H1 (cell line): ENCODE results near the gene CCDC183. TPM values are rescaled to one million over a fixed set of nuclear protein-coding genes. Genes with fewer than 3 reads are reported as not detected.

Experiments
- CTCF ChIA-PET: fragments of 300-600 bp; sonication (Branson Sonifier 250); formaldehyde crosslinking; loops from one replicate; lab custom pipeline; 2021; ENCODE audit not compliant: partially characterized antibody; lab: Charles Lee
- POLR2A ChIA-PET: fragments of 300-600 bp; sonication (Branson Sonifier 250); formaldehyde crosslinking; loops from one replicate; lab custom pipeline; 2021; ENCODE audit warnings: inconsistent platforms; ENCODE audit not compliant: partially characterized antibody; lab: Charles Lee
- DNase-seq, 2 experiments: peaks; one replicate each; pipeline versions ENCODE4 v3.0.0 to v3.0.0-alpha.2; 2010 to 2022; ENCODE audit warnings: low spot score in 2 of 2, low read depth in 1 of 2, mixed read lengths in 1 of 2
- FAIRE-seq: peaks from 2 replicates; lab custom pipeline; 2011; peaks lifted over from hg19 to GRCh38; lab: Jason Lieb, UNC
- H2AFZ ChIP-seq: 2 replicates; pipeline ENCODE4 v1.8.1; 2012; ENCODE audit warnings: low read length, inconsistent platforms
- H2AK5ac ChIP-seq: 2 replicates; pipeline ENCODE4 v1.6.1; 2013; ENCODE audit warnings: low read depth, low read length
- H2BK120ac ChIP-seq: replicated peaks from 2 replicates; pipeline ENCODE3; 2013; ENCODE audit warnings: low read depth, low read length, inconsistent platforms
- H2BK12ac ChIP-seq: 2 replicates; pipeline ENCODE4 v1.6.1; 2013; ENCODE audit warnings: low read depth, low read length
- H2BK15ac ChIP-seq: 2 replicates; pipeline ENCODE4 v1.6.1; 2013; ENCODE audit warnings: low read length
- H2BK20ac ChIP-seq: 2 replicates; pipeline ENCODE4 v1.6.1; 2013; ENCODE audit warnings: low read length
- H2BK5ac ChIP-seq: 2 replicates; pipeline ENCODE4 v1.6.1; 2013; ENCODE audit warnings: low read depth, low read length
- H3K14ac ChIP-seq: 2 replicates; pipeline ENCODE4 v1.6.1; 2013; ENCODE audit warnings: inconsistent platforms; ENCODE audit not compliant: insufficient read length
- H3K18ac ChIP-seq: 2 replicates; pipeline ENCODE4 v1.6.1; 2013; ENCODE audit warnings: low read length; ENCODE audit errors: extremely low read depth
- H3K23ac ChIP-seq: 2 replicates; pipeline ENCODE4 v1.6.1; 2013; ENCODE audit warnings: inconsistent platforms; ENCODE audit not compliant: insufficient read length
- H3K23me2 ChIP-seq: 2 replicates; pipeline ENCODE4 v1.6.1; 2013; ENCODE audit warnings: low read depth, low read length
- H3K27ac ChIP-seq: 2 replicates; pipeline ENCODE4 v1.6.1; 2011; ENCODE audit warnings: low read depth, low read length, inconsistent platforms
- H3K27me3 ChIP-seq, 4 experiments: replicated peaks in 1 of 4; 1 replicate in 1 of 4; 2 replicates in 3 of 4; pipeline versions ENCODE4 v1.6.1 to v1.8.1; 2011 to 2013; ENCODE audit warnings: low read length in 3 of 4, mild to moderate bottlenecking in 3 of 4, inconsistent platforms in 2 of 4, mixed read lengths in 2 of 4, moderate library complexity in 1 of 4; ENCODE audit not compliant: control insufficient read depth in 3 of 4, insufficient read depth in 3 of 4; ENCODE audit errors: extremely low read depth in 1 of 4
- H3K36me3 ChIP-seq, 4 experiments: 2 replicates each; pipeline versions ENCODE4 v1.6.1 to v1.8.1; 2011 to 2013; ENCODE audit warnings: mild to moderate bottlenecking in 4 of 4, low read length in 3 of 4, moderate library complexity in 2 of 4, control low read depth in 1 of 4, inconsistent platforms in 1 of 4; ENCODE audit not compliant: insufficient read depth in 4 of 4, control insufficient read depth in 2 of 4
- H3K4ac ChIP-seq: replicated peaks from 2 replicates; pipeline ENCODE3; 2013; ENCODE audit warnings: low read length, low read depth, mixed read lengths, inconsistent platforms; ENCODE audit not compliant: insufficient read length
- H3K4me1 ChIP-seq, 4 experiments: replicated peaks in 1 of 4; 1 replicate in 1 of 4; 2 replicates in 3 of 4; pipeline versions ENCODE4 v1.6.1 to v1.8.1; 2011 to 2013; ENCODE audit warnings: low read length in 3 of 4, inconsistent platforms in 2 of 4, mixed read lengths in 1 of 4; ENCODE audit not compliant: insufficient read depth in 4 of 4, control insufficient read depth in 3 of 4
- H3K4me2 ChIP-seq, 2 experiments: 2 replicates each; pipeline versions ENCODE4 v1.6.1 to v1.8.1; 2011 to 2013; ENCODE audit warnings: low read depth in 2 of 2, low read length in 2 of 2, control low read depth in 1 of 2, inconsistent platforms in 1 of 2, mild to moderate bottlenecking in 1 of 2; ENCODE audit not compliant: insufficient read depth in 1 of 2
- H3K4me3 ChIP-seq, 4 experiments: fragments of 200-600, 300-600 bp in 1 of 4; sonication (generic), shearing (Covaris generic), sonication (Bioruptor Twin) in 1 of 4; 2 replicates each; pipeline versions ENCODE4 v1.5.1 to v1.8.1; 2011 to 2016; ENCODE audit warnings: low read length in 4 of 4, low read depth in 3 of 4, control low read depth in 2 of 4, inconsistent platforms in 2 of 4, mild to moderate bottlenecking in 2 of 4, mixed read lengths in 1 of 4, moderate library complexity in 1 of 4; ENCODE audit not compliant: insufficient read depth in 2 of 4; ENCODE audit errors: extremely low read depth in 1 of 4
- H3K56ac ChIP-seq: replicated peaks from 2 replicates; pipeline ENCODE3; 2013; ENCODE audit warnings: low read depth, mild to moderate bottlenecking, mixed read lengths, low read length, inconsistent platforms; ENCODE audit not compliant: insufficient read length
- H3K79me1 ChIP-seq: 2 replicates; pipeline ENCODE4 v1.6.1; 2013; ENCODE audit warnings: low read depth, low read length, control low read depth
- H3K79me2 ChIP-seq, 2 experiments: 2 replicates each; pipeline versions ENCODE4 v1.6.1 to v1.8.1; 2012 to 2013; ENCODE audit warnings: low read length in 2 of 2, mild to moderate bottlenecking in 2 of 2, inconsistent platforms in 1 of 2; ENCODE audit not compliant: insufficient read depth in 2 of 2, control insufficient read depth in 1 of 2
- H3K9ac ChIP-seq, 4 experiments: replicated peaks in 1 of 4; 1 replicate in 1 of 4; 2 replicates in 3 of 4; pipeline versions ENCODE4 v1.6.1 to v1.8.1; 2011 to 2013; ENCODE audit warnings: low read depth in 3 of 4, low read length in 3 of 4, control low read depth in 2 of 4, mild to moderate bottlenecking in 2 of 4, moderate library complexity in 2 of 4, inconsistent platforms in 1 of 4; ENCODE audit errors: extremely low read depth in 1 of 4
- H3K9me3 ChIP-seq, 2 experiments: 2 replicates each; pipeline versions ENCODE4 v1.6.1 to v1.8.1; 2012 to 2013; ENCODE audit warnings: mild to moderate bottlenecking in 2 of 2, moderate library complexity in 2 of 2, control low read depth in 1 of 2, inconsistent platforms in 1 of 2, low read depth in 1 of 2, low read length in 1 of 2, mixed read lengths in 1 of 2; ENCODE audit not compliant: insufficient read depth in 2 of 2
- H4K20me1 ChIP-seq, 2 experiments: replicated peaks in 1 of 2; 2 replicates each; pipeline versions ENCODE3 to v1.8.1; 2011 to 2013; ENCODE audit warnings: inconsistent platforms in 2 of 2, low read length in 2 of 2, mild to moderate bottlenecking in 1 of 2; ENCODE audit not compliant: insufficient read depth in 2 of 2, control insufficient read depth in 1 of 2
- H4K5ac ChIP-seq: 2 replicates; pipeline ENCODE4 v1.6.1; 2013; ENCODE audit warnings: low read length, low read depth, mixed read lengths, inconsistent platforms; ENCODE audit not compliant: insufficient read length
- H4K8ac ChIP-seq: 2 replicates; pipeline ENCODE4 v1.8.0; 2013; ENCODE audit warnings: mild to moderate bottlenecking, moderate library complexity, low read length, inconsistent platforms; ENCODE audit not compliant: insufficient read depth; ENCODE audit errors: extremely low read depth
- H4K91ac ChIP-seq: replicated peaks from 2 replicates; pipeline ENCODE3; 2013; ENCODE audit warnings: low read length, mixed read lengths, inconsistent platforms; ENCODE audit not compliant: insufficient read length
- CHD2 ChIP-seq: IDR thresholded peaks from 2 replicates; pipeline ENCODE4 v1.6.1; 2012; ENCODE audit warnings: low read length, improper control_type of control experiment
- CTCF ChIP-seq, 3 experiments: IDR thresholded peaks; 1 replicate in 2 of 3; 2 replicates in 1 of 3; pipeline versions ENCODE4 v1.5.1 to v1.6.1; 2011; ENCODE audit warnings: low read length in 3 of 3, mild to moderate bottlenecking in 3 of 3, inconsistent platforms in 2 of 3, low read depth in 1 of 3, moderate library complexity in 1 of 3; ENCODE audit not compliant: insufficient read depth in 1 of 3; ENCODE audit errors: control extremely low read depth in 1 of 3
- EGR1 ChIP-seq: IDR thresholded peaks from 2 replicates; pipeline ENCODE4 v1.6.1; 2011; ENCODE audit warnings: low read depth, low read length, borderline replicate concordance
- EP300 ChIP-seq, 2 experiments: IDR thresholded peaks; 1 replicate in 1 of 2; 2 replicates in 1 of 2; pipeline ENCODE4 v1.6.1; 2011 to 2012; ENCODE audit warnings: low read depth in 2 of 2, low read length in 2 of 2, mild to moderate bottlenecking in 2 of 2, borderline replicate concordance in 1 of 2, inconsistent platforms in 1 of 2, moderate library complexity in 1 of 2
- GABPA ChIP-seq: IDR thresholded peaks from 2 replicates; pipeline ENCODE4 v1.6.1; 2011; ENCODE audit warnings: mild to moderate bottlenecking, low read length, moderate library complexity, borderline replicate concordance; ENCODE audit not compliant: insufficient read depth
- HDAC6 ChIP-seq: IDR thresholded peaks from one replicate; pipeline ENCODE4 v1.7.1; 2012; ENCODE audit warnings: low read depth, mild to moderate bottlenecking, inconsistent platforms, low read length, moderate library complexity
- RFX5 ChIP-seq: IDR thresholded peaks from 2 replicates; pipeline ENCODE4 v1.6.1; 2011; ENCODE audit warnings: low read depth, low read length, improper control_type of control experiment, borderline replicate concordance
- RXRA ChIP-seq: IDR thresholded peaks from 2 replicates; pipeline ENCODE4 v1.6.1; 2011; ENCODE audit warnings: low read depth, mild to moderate bottlenecking, low read length, moderate library complexity; ENCODE audit not compliant: insufficient read depth
- SAP30 ChIP-seq: fragments of 300-600 bp; sonication (generic); IDR thresholded peaks from 2 replicates; pipeline ENCODE4 v1.7.1; 2012; ENCODE audit warnings: low read length, moderate library complexity, mild to moderate bottlenecking, inconsistent platforms; ENCODE audit not compliant: insufficient read depth, insufficient replicate concordance
- SP2 ChIP-seq: IDR thresholded peaks from 2 replicates; pipeline ENCODE4 v1.6.1; 2012; ENCODE audit warnings: mild to moderate bottlenecking, low read length, inconsistent platforms
- SP4 ChIP-seq: IDR thresholded peaks from 2 replicates; pipeline ENCODE4 v1.6.1; 2012; ENCODE audit warnings: low read length, inconsistent platforms
- WGBS, 2 experiments: shearing (Covaris generic) in 1 of 2; methylation state at CpG; one replicate each; pipeline versions ENCODE4 v1.1.6 to v1.1.7; 2013 to 2015; ENCODE audit warnings: low lambda C conversion rate in 2 of 2, mixed read lengths in 2 of 2, inconsistent platforms in 1 of 2, low coverage in 1 of 2, missing lambda C conversion rate in 1 of 2; ENCODE audit not compliant: insufficient replicate concordance in 2 of 2, insufficient coverage in 1 of 2, insufficient read length in 1 of 2; ENCODE audit errors: extremely low coverage in 1 of 2, missing lambda C conversion rate in 1 of 2; 5-methylcytosine and 5-hydroxymethylcytosine counted together
- polyA plus RNA-seq, 7 experiments: library from polyadenylated mRNA; depleted of rRNA in 3 of 7; stranded (reverse) in 5 of 7; unstranded in 2 of 7; fragments of >200 nt in 5 of 7; fragments of 200-250 nt in 2 of 7; gene quantifications; 1 replicate in 5 of 7; 2 replicates in 1 of 7; 4 replicates in 1 of 7; pipeline versions ENCODE4 v1.2.1 to v1.2.3, GENCODE V29; 2011 to 2013; ENCODE audit warnings: missing spikeins in 2 of 7, mixed read lengths in 2 of 7
- total RNA-seq: library from RNA; stranded (reverse); fragmentation: NEBNext Ultra II Directional; extraction: Animal tissue kit (Norgen Biotek cat#: 25700); gene quantifications from 2 replicates; pipeline ENCODE4 v1.2.1, GENCODE V29; 2021

CCDC183 gene
- total and polyA plus RNA-seq, 2 of the 8 experiments (the other 6 are each of a cell fraction or from before 2014, with no cell fraction given): 0.51 to 1.6 TPM

GRCh38 chr9:136759001-136759400 lies 37.1 kb upstream of the CCDC183 start:
- H2BK5ac ChIP-seq: no peak overlapping the region
- H3K23me2 ChIP-seq: no peaks in the 10 kb centered on the region; the same call in 1 of the 2 replicates
- peaks cover 0 to 6% of the 10 kb centered on the region in 2 experiments; a peak in 1 of 4 replicates for H3K9me3 ChIP-seq
- H3K4me2 ChIP-seq: no peak overlapping the region
- H4K91ac ChIP-seq: no peak overlapping the region
- CTCF ChIA-PET: interaction anchor here (0.6 to 5.1 kb wide), 14 partner anchors 12 to 270 kb away, joined by 3 to 42 read pairs (median 6); partner anchors contain the start of genes AJM1 and LCN10
- DNase-seq (no peak), FAIRE-seq (no peak)
- peaks cover 0 to 13% (median 6%) of the 10 kb centered on the region in 4 experiments; a peak in 4 of 7 replicates for H3K4me1 ChIP-seq
- no peak overlapping the region for H2BK120ac ChIP-seq
- H3K79me2 ChIP-seq: no peaks in the 10 kb centered on the region
- no peak overlapping the region for H3K56ac ChIP-seq
- no peak overlapping the region for H2BK20ac ChIP-seq
- H3K4ac ChIP-seq: no peak overlapping the region
- 83% methylated on average over 9 of the region's 9 CpGs; no CpG with 5 or more reads in 1 of the 2 experiments for WGBS, 2 experiments
- H2BK12ac ChIP-seq: no peak overlapping the region
- no peak overlapping the region for H3K14ac ChIP-seq
- no peak overlapping the region for H4K5ac ChIP-seq
- no peaks in the 10 kb centered on the region for H3K79me1 ChIP-seq
- no peaks in the 10 kb centered on the region; a peak in 2 of 7 replicates for H3K27me3 ChIP-seq
- POLR2A ChIA-PET: interaction anchor here (3.0 to 3.8 kb wide), 2 partner anchors 31 to 32 kb away, joined by 26 to 34 read pairs; no protein-coding TSS in a partner anchor
- H2AFZ ChIP-seq: no peak overlapping the region
- no peak overlapping the region for H3K23ac ChIP-seq
- H3K18ac ChIP-seq: no peak overlapping the region
- H3K27ac ChIP-seq: no peak overlapping the region
- H3K4me3 ChIP-seq: no peak overlapping the region
- no peaks in the 10 kb centered on the region for H3K36me3 ChIP-seq
- no peak overlapping the region for H2AK5ac ChIP-seq
- H2BK15ac ChIP-seq: no peak overlapping the region
- H3K9ac ChIP-seq: no peak overlapping the region
- no peaks in the 10 kb centered on the region for H4K20me1 ChIP-seq
- no peak overlapping the region for H4K8ac ChIP-seq
- TF ChIP-seq EGR1 (no peak), GABPA (no peak), CHD2 (no peak), EP300 (IDR thresholded peaks at IDR 0.05; ENCODE audit: borderline replicate concordance in 1 of 2, low read depth in 2 of 2, low read length in 2 of 2) (no peak), SP4 (no peak), RFX5 (no peak), HDAC6 (no peak), CTCF (IDR thresholded peaks at IDR 0.05; ENCODE audit: control extremely low read depth in 1 of 3, insufficient read depth in 1 of 3, low read depth in 1 of 3, low read length in 3 of 3) (no peak), RXRA (no peak), SP2 (no peak), SAP30 (no peak)
